HL-60/S4 (cell line): ENCODE data around the gene PPIP5K2.
"Not testable (repeated sequence)": the region's sequence is repeated elsewhere in the genome, so short reads cannot be mapped to it uniquely, and the experiment has no call there.

Experiments used
- in situ Hi-C: fragments of 300-500 bp; cut with MboI; formaldehyde crosslinking; loops from 2 replicates; pipeline ENCODE4 v1.14.3; 2022; ENCODE audit warnings: low sequenced_read_pairs

Gene PPIP5K2

DNA sequence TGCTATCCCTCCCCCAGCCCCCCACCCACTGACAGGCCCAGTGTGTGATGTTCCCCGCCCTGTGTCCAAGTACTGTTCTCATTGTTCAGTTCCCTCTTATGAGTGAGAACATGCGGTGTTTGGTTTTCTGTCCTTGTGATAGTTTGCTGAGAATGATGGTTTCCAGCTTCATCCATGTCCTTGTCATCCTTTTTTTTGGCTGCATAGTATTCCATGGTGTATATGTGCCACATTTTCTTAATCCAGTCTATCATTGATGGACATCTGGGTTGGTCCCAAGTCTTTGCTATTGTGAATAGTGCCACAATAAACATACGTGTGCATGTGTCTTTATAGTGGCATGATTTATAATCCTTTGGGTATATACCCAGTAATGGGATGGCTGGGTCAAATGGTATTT is 84.9 kb downstream of the PPIP5K2 start:
- in situ Hi-C loops = not testable (repeated sequence)

- in situ Hi-C loops = no loop called here
Observed at GRCh38 chr5:103205991-103206700, 86.0 kb downstream of the PPIP5K2 start.

GRCh38 chr5:103207011-103207410 is 86.9 kb downstream of the PPIP5K2 start:
- in situ Hi-C loops = no loop called here

- in situ Hi-C loops = no loop called here
Observed at GRCh38 chr5:103207653-103208052, 87.6 kb downstream of the PPIP5K2 start.

DNA sequence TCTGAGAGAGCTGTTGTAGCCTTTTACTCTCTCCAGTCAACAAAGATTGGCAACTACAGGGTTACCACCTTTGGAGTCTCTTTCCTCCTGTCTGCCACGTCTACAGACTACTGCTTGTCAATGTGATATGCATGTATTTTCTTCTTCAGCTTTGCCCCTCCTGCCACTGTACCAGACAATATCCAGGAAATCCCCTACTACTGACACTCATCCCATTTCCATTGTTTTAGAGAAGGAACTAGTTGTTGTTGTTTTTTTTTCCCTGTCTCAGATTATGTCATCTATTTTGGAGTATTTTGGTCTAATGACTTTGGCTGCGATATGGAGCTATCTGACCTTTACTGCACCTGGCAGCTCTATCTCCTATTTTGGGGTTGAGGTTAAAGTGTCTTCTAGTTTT is 88.4 kb downstream of the PPIP5K2 start:
- in situ Hi-C loops = no loop called here

- in situ Hi-C loops = no loop called here
Observed at GRCh38 chr5:103209065-103209464, 89.0 kb downstream of the PPIP5K2 start.

- in situ Hi-C loops = no loop called here
Observed at GRCh38 chr5:103210952-103211351, 90.9 kb downstream of the PPIP5K2 start.

GRCh38 chr5:103211576-103212561 is 91.8 kb downstream of the PPIP5K2 start:
- in situ Hi-C loops = no loop called here

DNA sequence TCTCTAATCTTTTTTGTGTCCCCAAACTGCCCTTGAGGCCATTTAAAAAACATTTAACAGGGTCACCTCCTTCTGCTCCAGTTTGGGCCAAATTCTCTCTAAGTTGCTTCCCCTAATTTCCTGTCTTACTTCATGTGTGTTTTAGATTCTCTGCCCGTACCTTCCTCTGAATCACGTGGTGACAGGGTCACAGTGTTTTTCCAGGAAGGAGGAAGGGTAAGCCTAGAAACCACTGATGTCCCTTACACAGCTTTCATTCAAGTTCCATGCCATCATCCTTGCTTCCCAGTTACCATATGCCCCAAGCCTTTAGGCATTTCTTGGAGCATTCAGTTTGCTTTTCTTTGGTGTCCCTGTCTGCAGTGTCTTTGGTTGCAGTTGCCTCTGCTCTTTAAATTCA is 96.0 kb downstream of the PPIP5K2 start:
- in situ Hi-C loops = no loop called here

GRCh38 chr5:103216697-103217096 is 96.6 kb downstream of the PPIP5K2 start:
- in situ Hi-C loops = no loop called here

- in situ Hi-C loops = no loop called here
Observed at GRCh38 chr5:103217101-103217500, 97.0 kb downstream of the PPIP5K2 start.

DNA sequence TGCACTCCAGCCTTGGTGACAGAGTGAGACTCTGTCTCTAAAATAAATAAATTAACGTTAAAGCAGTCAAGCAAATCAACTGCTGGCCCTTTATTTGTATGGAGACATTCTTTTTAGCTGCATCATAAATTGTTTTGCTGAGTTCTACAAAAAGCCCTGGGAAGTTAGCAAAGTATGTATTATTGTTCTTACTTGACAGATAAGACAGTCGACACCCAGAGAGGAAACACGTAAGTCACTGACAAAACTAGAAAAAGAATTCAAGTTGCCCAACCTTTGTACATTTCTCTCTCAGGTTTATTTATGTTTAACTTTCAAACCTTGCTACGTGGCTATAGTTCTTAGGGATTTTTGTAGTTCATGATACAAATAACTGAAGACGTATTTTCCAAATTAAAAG is 98.1 kb downstream of the PPIP5K2 start:
- in situ Hi-C loops = no loop called here

GRCh38 chr5:103219074-103219473 is 99.0 kb downstream of the PPIP5K2 start:
- in situ Hi-C loops = not testable (repeated sequence)

GRCh38 chr5:103223031-103223955 is 103.2 kb downstream of the PPIP5K2 start:
- in situ Hi-C loops = no loop called here

GRCh38 chr5:103224118-103224893 is 104.2 kb downstream of the PPIP5K2 start:
- in situ Hi-C loops = no loop called here

DNA sequence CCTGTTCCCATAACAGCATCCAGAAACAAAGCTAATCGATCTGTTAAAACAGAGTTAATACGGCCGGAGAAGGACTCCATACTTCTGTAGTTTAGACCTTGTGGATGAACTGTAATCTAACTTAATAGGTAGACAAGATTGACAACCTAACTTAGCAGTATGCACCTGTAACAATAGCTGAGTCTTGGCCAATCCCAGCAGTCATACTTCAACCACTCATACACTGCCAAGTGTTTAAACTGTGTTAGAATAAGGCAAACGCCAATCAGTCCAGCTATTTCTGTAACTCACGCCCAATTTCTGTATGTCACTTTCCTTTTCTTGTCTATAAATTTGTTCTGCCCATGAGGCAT is 104.8 kb downstream of the PPIP5K2 start:
- in situ Hi-C loops = loop anchor here (25.0 kb wide), 1 partner anchor 262 kb away; no protein-coding TSS in a partner anchor

GRCh38 chr5:103228061-103228460 is 108.0 kb downstream of the PPIP5K2 start:
- in situ Hi-C loops = loop anchor here (25.0 kb wide), 1 partner anchor 259 kb away; no protein-coding TSS in a partner anchor

GRCh38 chr5:103228588-103228987 is 108.5 kb downstream of the PPIP5K2 start:
- in situ Hi-C loops = loop anchor here (25.0 kb wide), 1 partner anchor 259 kb away; no protein-coding TSS in a partner anchor

DNA sequence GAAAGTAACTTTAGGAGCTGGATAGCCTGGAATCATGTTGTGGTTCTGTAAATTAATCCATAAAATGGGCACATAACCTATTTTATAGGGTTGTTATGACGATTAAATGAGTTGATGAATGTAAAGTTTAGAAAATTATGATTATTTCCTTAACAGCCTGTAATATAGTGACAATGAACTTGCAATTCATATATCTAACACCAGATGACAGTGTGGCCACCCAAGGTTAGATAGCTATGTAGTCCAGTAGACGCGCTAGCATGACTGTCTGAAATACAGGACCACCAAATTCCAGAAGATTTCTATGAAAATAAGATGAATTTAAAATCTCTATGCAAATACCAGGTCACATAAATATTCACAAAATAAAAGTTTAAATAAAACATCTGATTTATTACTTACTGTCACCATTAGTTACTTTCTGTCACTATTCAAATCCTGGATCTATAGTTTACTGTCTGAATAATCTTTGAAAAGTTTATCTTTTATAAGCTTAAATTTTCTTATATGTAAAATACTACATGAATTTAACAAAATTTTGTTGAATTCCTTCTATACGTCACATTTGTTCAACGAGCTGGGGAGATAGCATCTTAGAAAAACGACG is 112.4 kb downstream of the PPIP5K2 start:
- in situ Hi-C loops = loop anchor here (25.0 kb wide), 1 partner anchor 255 kb away; no protein-coding TSS in a partner anchor
